Neuron (in vitro differentiated cells): Measurements from ENCODE around the gene CCDC150.
"Not testable (repeated sequence)": the region's sequence is repeated elsewhere in the genome, so short reads cannot be mapped to it uniquely, and the experiment has no call there.

Experiments used
- H2AFZ ChIP-seq: one replicate; pipeline ENCODE4 v1.6.1; 2013; ENCODE audit warnings: low read depth, mild to moderate bottlenecking, inconsistent platforms, low read length, moderate library complexity
- H3K27me3 ChIP-seq: one replicate; pipeline ENCODE4 v1.6.1; 2013; ENCODE audit warnings: low read length; ENCODE audit not compliant: insufficient read depth
- H3K36me3 ChIP-seq: one replicate; pipeline ENCODE4 v1.6.1; 2013; ENCODE audit warnings: low read length; ENCODE audit not compliant: insufficient read depth
- H3K4me1 ChIP-seq: one replicate; pipeline ENCODE4 v1.6.1; 2013; ENCODE audit warnings: low read length; ENCODE audit not compliant: insufficient read depth
- H3K4me3 ChIP-seq: 2 replicates; pipeline ENCODE4 v1.5.1; 2013; ENCODE audit warnings: mild to moderate bottlenecking, low read length, moderate library complexity
- H3K9me3 ChIP-seq: one replicate; pipeline ENCODE4 v1.6.1; 2013; ENCODE audit warnings: low read length

CCDC150 gene

GRCh38 chr2:196606516-196606915, 33.0 kb upstream of the CCDC150 start:
- Histone ChIP-seq H3K4me3 (no peak overlapping the region), H3K36me3 (no peaks in the 10 kb centered on the region), H3K9me3 (no peaks in the 10 kb centered on the region), H2AFZ (no peak overlapping the region), H3K27me3 (no peaks in the 10 kb centered on the region), H3K4me1 (peaks cover 2% of the 10 kb centered on the region)

GRCh38 chr2:196607073-196607472, 32.4 kb upstream of the CCDC150 start:
- H3K9me3 ChIP-seq: no peaks in the 10 kb centered on the region
- no peaks in the 10 kb centered on the region for H3K36me3 ChIP-seq

GRCh38 chr2:196607896-196608295, 31.6 kb upstream of the CCDC150 start:
- not testable (repeated sequence) for H3K9me3 ChIP-seq, H3K27me3 ChIP-seq, H3K4me1 ChIP-seq, H2AFZ ChIP-seq, H3K4me3 ChIP-seq, H3K36me3 ChIP-seq

More at GRCh38 chr2:196607073-196607472, 32.4 kb upstream of the CCDC150 start:
- H2AFZ ChIP-seq: no peak overlapping the region
- H3K27me3 ChIP-seq: no peaks in the 10 kb centered on the region
- H3K4me1 ChIP-seq: peaks cover 2% of the 10 kb centered on the region
- H3K4me3 ChIP-seq: no peak overlapping the region

GRCh38 chr2:196609806-196610205, 29.7 kb upstream of the CCDC150 start:
- no peaks in the 10 kb centered on the region for H3K36me3 ChIP-seq
- H3K4me1 ChIP-seq: peaks cover 2% of the 10 kb centered on the region
- no peak overlapping the region for H3K4me3 ChIP-seq
- H2AFZ ChIP-seq: no peak overlapping the region
- H3K9me3 ChIP-seq: no peaks in the 10 kb centered on the region
- H3K27me3 ChIP-seq: no peaks in the 10 kb centered on the region

- H3K4me3 ChIP-seq: no peak overlapping the region
- H3K36me3 ChIP-seq: no peaks in the 10 kb centered on the region
- H2AFZ ChIP-seq: no peak overlapping the region
Measured at GRCh38 chr2:196610796-196611195, 28.7 kb upstream of the CCDC150 start.

GRCh38 chr2:196613302-196613701, 26.2 kb upstream of the CCDC150 start:
- no peak overlapping the region for H2AFZ ChIP-seq
- H3K9me3 ChIP-seq: no peaks in the 10 kb centered on the region
- no peak overlapping the region for H3K4me3 ChIP-seq
- H3K4me1 ChIP-seq: no peaks in the 10 kb centered on the region
- no peaks in the 10 kb centered on the region for H3K27me3 ChIP-seq
- H3K36me3 ChIP-seq: no peaks in the 10 kb centered on the region

More at GRCh38 chr2:196610796-196611195, 28.7 kb upstream of the CCDC150 start:
- Histone ChIP-seq H3K4me1 (peaks cover 2% of the 10 kb centered on the region), H3K9me3 (no peaks in the 10 kb centered on the region), H3K27me3 (no peaks in the 10 kb centered on the region)

- Histone ChIP-seq H2AFZ (no peak overlapping the region), H3K27me3 (no peaks in the 10 kb centered on the region), H3K4me3 (no peak overlapping the region), H3K9me3 (no peaks in the 10 kb centered on the region), H3K36me3 (no peaks in the 10 kb centered on the region), H3K4me1 (no peaks in the 10 kb centered on the region)
Measured at GRCh38 chr2:196617430-196617829, 22.1 kb upstream of the CCDC150 start.

GRCh38 chr2:196618661-196619060, 20.9 kb upstream of the CCDC150 start:
- H3K4me3 ChIP-seq: no peak overlapping the region
- H3K36me3 ChIP-seq: no peaks in the 10 kb centered on the region
- H3K4me1 ChIP-seq: no peaks in the 10 kb centered on the region
- H3K27me3 ChIP-seq: no peaks in the 10 kb centered on the region
- no peak overlapping the region for H2AFZ ChIP-seq
- H3K9me3 ChIP-seq: peaks cover 1% of the 10 kb centered on the region

GRCh38 chr2:196630531-196630930, 9.0 kb upstream of the CCDC150 start:
- Histone ChIP-seq H3K4me1 (no peaks in the 10 kb centered on the region), H3K9me3 (no peaks in the 10 kb centered on the region)

GRCh38 chr2:196635156-196635555, 4.4 kb upstream of the CCDC150 start:
- Histone ChIP-seq H3K4me3 (no peak overlapping the region), H3K36me3 (no peaks in the 10 kb centered on the region), H3K4me1 (no peaks in the 10 kb centered on the region), H3K9me3 (no peaks in the 10 kb centered on the region), H3K27me3 (no peaks in the 10 kb centered on the region), H2AFZ (no peak overlapping the region)

More at GRCh38 chr2:196630531-196630930, 9.0 kb upstream of the CCDC150 start:
- Histone ChIP-seq H3K27me3 (no peaks in the 10 kb centered on the region), H2AFZ (no peak overlapping the region), H3K36me3 (no peaks in the 10 kb centered on the region), H3K4me3 (no peak overlapping the region)

GRCh38 chr2:196638765-196639164, 750 bp upstream of the CCDC150 start:
- H3K4me1 ChIP-seq: peaks cover 3% of the 10 kb centered on the region
- peak overlapping the region; percentile 34 for H3K4me3 ChIP-seq
- no peaks in the 10 kb centered on the region for H3K27me3 ChIP-seq

GRCh38 chr2:196640031-196640548, 575 bp downstream of the CCDC150 start:
- H3K4me3 ChIP-seq: peak overlapping the region; percentile 63
- peaks cover 3% of the 10 kb centered on the region for H3K4me1 ChIP-seq
- H3K36me3 ChIP-seq: no peaks in the 10 kb centered on the region
- no peaks in the 10 kb centered on the region for H3K27me3 ChIP-seq
- peaks cover 3% of the 10 kb centered on the region for H3K9me3 ChIP-seq
- H2AFZ ChIP-seq: peak overlapping the region; percentile 82

More at GRCh38 chr2:196638765-196639164, 750 bp upstream of the CCDC150 start:
- no peaks in the 10 kb centered on the region for H3K36me3 ChIP-seq
- H2AFZ ChIP-seq: peak overlapping the region; percentile 79
- H3K9me3 ChIP-seq: no peaks in the 10 kb centered on the region

- H2AFZ ChIP-seq: no peak overlapping the region
- peaks cover 24% of the 10 kb centered on the region for H3K9me3 ChIP-seq
- H3K36me3 ChIP-seq: no peaks in the 10 kb centered on the region
Measured at GRCh38 chr2:196649202-196649601, 9.7 kb downstream of the CCDC150 start.

More at GRCh38 chr2:196649202-196649601, 9.7 kb downstream of the CCDC150 start:
- no peaks in the 10 kb centered on the region for H3K4me1 ChIP-seq
- H3K4me3 ChIP-seq: no peak overlapping the region
- no peaks in the 10 kb centered on the region for H3K27me3 ChIP-seq
